Eye (tissue), 1 donor: ENCODE measurements around the gene NAA35.
"Not testable (repeated sequence)": the region's sequence is repeated elsewhere in the genome, so short reads cannot be mapped to it uniquely, and the experiment has no call there.

Source experiments
- DNase-seq: peaks from one replicate; pipeline ENCODE4 v3.0.0-alpha.2; 2015

NAA35 gene

DNA sequence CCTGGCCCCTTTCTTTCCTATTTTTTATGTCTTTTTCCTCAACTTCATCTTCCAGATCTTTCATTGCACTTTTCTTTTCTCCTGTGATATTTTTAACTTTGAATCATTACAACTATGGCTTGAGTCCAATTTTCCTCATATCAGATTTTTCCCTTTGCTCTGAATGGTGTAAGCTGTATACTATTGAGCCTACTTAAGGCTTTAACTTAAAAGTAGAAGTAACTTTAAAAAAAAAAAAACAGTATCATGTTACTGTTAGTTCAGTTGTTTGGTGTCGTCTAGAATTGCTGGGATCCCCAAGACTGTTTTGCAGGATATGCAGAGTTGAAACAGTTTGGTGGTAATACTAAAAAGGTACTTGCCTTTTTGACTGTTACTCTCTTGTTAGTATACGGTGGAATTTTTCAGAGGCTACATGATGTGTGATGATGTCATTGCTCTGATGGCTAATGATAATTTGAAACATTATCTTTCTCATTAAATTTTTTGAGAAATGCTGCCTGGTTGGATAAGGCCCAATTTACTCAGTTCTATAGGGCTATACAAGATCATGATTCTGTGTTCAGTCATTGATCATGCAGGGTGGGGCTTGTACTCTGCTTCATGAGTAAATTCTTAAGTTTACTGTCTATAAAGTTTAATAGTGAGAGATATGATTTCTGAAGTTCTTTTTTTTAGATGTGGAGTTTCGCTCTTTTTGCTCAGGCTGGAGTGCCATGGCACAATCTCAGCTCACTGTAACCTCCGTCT, 8.8 kb downstream of the NAA35 start:
- no peak for DNase-seq

DNA sequence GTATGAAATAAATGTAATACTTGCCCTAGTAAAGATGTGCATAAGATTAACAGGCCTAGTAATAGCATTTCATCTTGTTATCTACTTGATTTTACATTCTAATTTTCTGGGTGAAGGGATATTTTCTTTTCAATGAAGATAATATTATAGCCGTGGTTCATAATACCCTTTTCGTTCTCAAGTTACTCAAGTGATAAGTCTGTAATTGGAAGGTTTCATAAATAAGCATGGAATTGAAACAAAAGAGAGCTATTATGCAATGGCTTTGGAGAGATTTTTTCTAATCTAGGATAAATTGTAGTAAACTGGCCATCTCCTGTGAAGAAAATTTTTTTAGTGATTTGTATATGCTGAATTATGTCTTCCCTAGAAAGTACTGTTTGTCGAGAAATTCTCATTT, 19.0 kb downstream of the NAA35 start:
- no peak for DNase-seq

DNA sequence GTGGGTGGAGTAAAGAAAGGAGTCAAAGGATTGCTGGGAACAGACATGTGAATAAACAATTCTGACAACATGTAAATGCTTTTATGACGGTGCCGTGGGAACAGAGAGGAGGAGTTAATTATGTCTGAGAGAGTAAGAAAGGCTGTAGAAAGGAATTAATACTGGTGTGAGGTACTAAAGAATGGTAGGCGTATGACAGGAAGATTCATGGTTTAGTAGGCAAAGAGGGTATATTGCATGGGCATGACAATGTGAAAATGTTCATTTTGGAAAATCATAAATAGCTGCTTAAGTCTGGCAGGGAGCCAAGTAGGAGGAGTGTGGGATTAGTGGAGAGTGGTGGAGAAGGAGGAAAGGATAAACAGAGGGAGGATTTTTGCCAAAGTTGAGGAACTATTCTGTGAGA, 19.7 kb downstream of the NAA35 start:
- DNase-seq = peak; percentile 41

DNA sequence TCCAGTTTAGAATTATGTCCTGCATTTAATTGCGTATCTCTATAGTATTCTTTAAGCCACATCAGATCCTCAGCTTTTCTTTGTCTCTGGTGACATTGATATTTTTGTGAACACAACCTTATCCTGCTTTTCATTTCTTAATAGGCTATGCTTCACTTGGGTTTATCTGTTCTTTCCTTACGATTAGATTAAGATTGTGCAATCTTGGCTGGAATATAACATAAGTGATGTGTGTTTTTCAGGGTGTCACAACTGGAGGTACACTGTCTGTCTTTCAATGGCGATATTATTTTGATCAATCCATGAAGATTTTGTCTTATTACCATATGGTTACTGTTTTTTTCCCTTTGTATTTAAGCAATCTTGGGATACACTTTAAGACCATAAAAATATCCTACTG, 23.6 kb downstream of the NAA35 start:
- DNase-seq = no peak

DNA sequence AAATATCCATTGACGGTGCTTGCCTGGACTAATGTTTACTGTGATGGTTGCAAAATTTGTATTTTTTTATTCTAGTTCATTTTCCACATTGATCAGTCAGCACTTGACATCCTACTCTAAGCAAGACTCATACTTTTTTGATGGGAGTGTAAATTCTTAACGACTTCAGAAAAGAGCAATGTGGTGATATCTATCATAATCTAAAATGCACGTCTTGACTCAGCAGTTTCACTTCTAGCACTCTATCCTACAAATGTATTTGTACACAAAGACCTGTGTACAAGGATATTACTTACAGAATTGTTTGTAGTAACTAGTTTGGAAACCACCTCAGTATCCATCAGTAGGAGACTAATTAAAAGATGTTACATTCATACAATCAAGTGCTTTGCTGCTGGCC, 24.0 kb downstream of the NAA35 start:
- no peak for DNase-seq

DNA sequence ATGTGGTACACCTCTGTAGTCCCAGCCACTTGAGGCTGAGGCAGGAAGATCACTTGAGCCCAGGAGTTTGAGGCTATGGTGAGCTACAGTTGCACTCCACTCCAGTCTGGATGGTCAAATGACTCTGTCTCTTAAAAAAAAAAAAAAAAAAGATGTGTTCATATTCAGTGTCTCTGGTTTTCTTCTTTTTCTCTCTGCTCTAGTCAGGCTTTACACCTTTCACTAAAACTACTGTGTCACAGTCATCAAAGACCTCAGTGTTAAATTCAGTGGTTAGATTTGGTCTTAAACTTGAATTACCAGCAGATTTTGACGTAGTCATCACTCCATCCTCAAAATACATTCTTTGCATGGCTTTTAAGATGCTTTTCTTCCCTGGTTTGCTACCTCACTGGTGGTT, 28.8 kb downstream of the NAA35 start:
- no peak for DNase-seq

DNA sequence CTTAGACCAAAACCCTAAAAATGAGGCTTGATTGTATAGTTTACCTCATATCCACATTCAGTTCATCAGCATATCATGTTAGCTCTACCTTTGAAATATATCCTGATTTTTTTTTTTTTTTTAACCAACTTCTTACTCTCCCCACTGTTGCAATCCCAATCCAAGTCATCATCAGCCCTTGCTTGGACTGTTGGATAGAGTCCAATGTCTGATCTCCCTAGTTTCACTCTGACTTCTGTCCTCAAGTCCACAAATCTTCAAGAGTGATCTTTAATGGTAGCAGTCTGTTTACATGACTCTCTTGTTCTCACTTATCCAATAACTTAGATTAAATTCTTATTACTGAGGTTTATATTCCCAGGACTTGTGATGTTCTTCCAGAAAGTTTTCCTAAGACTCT, 30.8 kb downstream of the NAA35 start:
- no peak for DNase-seq

DNA sequence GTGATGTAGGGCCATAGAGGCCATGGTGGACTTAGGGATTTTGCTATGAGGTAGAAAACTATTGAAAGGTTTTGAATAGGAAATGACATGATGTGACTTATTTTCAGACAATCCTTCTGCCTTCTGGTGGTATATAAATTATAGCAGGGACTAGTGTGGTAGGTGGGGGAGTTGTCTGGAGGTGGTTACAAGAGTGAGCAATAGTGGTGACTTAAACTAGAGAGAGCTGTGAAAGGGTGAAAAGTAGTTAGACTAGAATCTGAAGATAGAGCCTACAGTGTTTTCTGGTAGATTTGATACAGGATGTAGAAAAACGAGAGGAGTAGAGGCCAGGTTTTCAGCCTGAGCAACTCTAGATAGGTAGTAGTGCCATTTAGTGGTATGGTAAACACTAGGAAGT, 32.3 kb downstream of the NAA35 start:
- no peak for DNase-seq

DNA sequence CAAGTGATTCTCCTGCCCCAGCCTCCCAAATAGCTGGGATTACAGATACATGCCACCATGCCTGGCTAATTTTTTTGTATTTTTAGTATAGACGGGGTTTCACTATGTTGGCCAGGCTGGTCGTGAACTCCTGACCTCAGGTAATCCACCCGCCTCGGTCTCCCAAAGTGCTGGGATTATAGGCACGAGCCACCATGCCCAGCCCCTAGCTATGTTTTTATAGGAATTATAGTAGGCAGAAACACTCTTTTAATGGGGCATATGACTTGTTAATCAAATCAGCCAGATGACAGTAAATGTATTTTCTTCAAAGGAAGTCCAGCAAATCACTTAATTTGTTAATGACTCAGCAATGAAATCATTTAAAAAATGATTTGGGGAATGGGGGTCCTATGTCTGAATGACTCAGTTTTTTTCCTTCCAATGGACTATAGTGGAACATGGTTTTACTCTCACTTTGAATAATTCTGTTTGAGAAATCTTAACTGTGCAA, 33.2 kb downstream of the NAA35 start:
- DNase-seq = not testable (repeated sequence)

DNA sequence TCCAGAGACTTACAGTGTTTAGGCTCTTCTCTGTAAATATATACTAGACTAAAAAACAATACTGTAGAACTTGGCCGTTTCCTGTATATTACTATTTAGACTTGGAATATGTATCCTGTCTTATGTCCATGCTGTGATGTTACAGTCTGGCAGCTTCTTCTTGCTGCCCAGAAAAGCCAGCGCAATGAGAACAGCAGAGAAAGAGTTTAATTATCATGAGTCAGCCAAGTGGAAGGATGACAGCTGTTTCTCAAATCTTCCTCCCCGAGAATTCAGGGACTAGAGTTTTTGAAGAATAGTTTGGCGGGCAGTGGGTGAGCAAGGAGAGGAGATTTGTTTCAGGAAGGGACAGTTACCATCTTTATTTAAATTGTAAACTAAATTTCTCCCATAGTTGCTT, 37.5 kb downstream of the NAA35 start:
- peak; percentile 81 for DNase-seq

DNA sequence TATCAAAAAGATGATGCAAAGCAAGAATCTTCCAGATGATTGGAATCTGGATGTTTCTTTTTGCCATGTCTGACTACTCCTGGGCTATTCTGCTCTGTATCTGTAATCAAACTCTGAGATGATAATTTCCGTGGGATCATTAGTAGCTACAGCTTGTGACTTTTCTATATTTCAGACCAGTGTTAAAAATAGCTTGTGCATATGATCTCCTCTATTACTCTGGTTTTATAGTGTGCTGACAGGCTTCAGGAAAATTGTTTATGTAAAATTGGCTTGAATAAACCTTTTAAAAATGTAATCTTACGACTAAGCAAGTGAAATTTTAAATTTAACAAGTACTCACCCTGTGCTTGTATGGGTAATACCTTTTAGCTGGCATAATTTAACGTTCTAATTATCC, 40.4 kb downstream of the NAA35 start:
- DNase-seq = no peak

DNA sequence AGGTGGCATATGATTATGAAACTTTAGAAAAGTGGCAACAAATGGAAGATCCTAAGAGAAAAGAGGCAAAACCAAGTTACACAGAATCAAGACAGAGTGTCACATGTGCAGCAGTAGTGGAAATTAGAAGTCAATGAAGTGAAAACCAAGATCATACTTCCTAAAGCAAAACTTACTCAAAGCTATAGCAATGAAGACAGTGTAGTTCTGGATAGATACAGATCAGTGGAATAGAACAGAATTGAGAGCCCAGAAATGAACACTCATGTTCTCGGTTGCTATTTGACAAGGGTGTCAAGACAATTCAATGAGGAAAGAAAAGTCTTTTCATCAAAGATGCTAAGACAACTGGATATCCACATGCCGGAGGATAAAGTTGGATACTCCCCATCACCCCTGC, 43.5 kb downstream of the NAA35 start:
- no peak for DNase-seq

DNA sequence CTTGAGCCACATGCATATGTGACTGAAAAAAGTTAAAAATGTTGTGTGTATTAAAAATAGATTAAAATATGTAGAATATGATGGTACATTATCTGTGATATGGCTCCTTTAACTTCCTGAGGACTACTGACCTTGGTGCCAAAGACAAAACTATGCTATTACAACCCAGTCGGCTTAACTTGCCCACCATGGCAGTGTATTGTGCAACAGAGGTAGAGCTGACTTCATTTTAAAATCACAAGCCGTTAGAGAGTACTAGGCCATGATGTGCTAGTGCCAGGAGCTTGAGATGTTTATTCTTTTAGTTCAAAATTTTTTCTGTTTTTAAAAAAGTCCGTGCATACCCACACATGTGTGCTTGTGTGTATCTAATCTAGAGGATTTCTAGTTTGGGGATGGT, 46.3 kb downstream of the NAA35 start:
- no peak for DNase-seq

DNA sequence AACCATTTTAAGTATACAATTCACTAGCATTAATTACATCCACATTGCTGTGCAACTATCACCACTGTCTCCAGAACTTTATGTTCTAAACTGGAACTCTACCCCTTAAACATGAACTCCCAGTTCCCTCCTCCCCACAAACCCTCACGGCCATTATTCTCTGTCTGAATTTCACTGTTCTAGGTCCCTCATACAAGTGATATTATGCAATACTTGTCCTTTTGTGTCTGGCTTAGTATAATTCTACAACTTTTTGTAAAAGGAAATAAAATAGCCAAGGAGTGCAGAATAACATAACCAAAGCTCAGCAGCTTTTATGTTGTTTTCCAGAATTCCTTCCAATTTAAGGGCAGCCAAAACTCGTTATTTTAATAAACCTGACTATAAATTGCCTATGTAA, 53.2 kb downstream of the NAA35 start:
- DNase-seq = no peak

DNA sequence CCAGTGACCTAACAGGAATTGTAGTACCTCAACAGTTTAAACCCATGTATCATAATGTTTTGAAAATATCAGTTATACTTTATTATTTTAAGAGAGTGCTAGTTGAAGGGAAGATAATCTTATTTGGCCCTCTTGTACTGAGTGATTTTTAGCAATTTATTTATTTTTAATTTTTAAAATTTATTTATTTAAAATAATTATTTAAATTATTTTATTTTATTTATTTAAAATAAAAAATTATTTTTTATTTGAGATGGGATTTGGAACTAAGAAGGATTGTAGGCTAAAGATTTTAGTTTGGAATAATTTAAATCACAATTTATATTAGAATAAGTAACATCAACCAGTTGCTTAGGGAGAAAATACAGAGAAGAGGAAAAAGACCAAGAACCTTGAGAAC, 54.2 kb downstream of the NAA35 start:
- DNase-seq = no peak

DNA sequence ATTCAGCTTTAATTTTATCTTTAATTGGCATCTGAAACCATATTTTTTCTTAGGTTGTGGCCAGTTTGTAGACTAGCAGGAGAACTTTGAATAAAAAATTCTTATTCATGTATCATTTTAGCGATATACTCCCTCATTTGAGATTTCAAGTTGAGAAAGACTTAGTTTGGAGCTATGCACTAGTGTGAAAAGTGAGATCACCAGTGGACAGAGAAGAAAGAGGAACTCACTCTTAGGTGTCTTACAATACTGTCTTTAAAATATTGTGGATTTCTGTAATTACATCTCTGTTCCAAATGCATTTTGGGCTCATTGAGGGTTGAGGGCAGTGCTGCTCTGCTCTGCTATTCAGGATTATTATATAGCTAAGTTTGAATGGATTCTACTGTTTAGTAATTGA, 54.7 kb downstream of the NAA35 start:
- DNase-seq = no peak

DNA sequence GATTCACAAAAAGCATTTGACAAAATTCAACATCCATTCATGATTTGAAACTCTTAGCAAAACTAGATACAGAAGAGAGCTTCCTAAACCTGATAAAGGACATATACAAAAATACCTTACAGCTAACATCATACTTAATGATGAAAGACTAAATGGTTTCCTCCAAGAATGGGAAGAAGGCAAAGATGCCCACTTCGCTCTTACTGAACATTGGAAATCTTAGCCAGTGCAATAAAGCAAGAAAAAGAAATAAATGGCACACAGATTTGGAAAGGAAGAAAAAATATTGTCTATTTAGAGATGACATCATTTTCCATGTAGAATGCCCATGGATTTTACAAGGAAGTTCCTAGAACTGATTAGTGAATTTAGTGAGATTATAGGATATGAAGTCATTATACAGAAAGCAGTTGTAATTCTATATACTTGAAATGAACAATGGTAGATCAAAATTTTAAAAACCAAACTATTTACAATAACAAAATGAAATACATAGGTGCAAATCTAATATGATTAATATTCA, 64.4 kb downstream of the NAA35 start:
- peak; percentile 12 for DNase-seq

DNA sequence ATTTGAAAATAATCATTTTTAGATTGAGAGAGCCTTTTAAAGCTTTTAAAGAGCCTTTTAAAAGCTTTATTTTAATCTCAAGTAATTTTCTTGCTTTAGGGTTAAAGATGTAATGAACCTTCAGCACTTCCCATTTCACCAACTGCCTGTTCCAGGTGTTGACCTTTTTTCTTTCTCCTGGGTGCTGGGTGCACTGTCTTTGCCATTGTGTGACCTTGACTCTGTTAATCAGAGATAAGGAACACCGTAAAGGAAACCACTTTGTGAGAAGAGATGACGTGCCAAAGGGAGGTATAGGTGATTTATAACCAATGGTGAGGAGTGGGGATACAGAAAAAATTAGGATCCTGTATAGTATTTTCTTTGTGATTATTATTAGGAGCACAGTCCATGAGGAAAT, 68.2 kb downstream of the NAA35 start:
- DNase-seq = no peak

DNA sequence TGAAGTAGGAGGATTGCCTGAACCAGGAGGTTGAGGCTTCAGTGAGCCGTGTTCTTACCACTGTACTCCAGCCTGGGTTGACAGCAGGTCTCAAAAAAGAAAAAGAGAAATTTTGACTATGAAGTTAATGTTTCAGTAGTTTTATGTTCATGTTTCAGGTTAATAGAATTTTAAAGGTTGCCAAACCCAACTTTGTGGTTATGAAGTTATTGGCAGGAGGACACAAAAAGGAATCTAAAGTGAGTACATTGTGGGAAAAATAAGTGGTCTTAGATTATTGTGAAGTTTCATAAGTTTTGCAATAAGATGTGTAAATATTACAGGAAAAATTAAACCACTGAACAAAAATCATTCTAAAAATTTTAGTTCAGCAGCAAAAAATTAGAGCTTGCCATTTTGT, 79.8 kb downstream of the NAA35 start:
- no peak for DNase-seq

DNA sequence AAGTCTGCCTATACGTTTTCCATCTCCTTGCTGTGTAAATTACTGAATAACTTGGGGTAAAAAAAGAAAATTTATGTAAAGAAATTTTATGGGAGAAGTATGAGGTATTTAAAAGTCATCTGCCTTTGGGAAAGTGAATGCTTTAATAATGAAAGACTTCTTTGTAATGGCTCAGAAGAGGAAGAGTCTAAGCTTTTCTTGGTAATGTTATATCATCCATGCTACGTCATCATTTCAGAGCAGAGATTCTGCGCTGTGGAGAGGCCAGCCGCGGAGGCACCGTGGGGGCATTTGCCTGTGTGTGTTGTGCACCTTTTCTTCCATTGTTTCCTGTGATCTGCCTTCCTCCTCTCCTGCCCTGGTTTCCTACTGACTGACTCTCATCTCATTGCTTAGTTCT, 80.2 kb downstream of the NAA35 start:
- DNase-seq = no peak

DNA sequence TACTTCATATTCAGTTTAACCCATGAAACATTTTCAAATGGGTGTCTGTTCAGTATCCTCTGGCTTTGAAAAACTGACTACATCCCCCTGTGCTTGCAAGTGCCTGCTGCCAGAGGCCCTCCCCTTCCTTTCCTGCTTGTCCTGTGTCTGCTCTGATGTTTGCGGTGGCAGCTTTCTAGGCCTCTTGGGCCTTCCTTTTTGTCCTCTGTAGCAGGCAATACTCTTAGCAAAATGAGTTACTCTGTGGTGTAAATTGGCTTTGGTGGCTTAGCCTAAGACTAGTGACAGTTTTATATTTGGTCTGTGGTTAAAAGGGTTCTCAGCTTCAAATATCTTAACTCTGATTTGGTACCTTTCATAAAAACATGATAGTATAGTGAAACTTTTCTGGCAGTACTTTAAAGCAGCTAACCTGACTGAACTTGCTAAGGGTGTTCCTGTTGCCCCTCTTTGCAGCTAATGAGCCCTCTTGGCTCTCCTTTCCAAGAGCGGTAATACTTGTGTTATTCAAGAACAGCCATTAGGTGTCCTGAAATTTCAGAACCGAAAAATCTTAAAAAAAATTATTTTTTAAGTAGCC, 81.8 kb downstream of the NAA35 start:
- no peak for DNase-seq

DNA sequence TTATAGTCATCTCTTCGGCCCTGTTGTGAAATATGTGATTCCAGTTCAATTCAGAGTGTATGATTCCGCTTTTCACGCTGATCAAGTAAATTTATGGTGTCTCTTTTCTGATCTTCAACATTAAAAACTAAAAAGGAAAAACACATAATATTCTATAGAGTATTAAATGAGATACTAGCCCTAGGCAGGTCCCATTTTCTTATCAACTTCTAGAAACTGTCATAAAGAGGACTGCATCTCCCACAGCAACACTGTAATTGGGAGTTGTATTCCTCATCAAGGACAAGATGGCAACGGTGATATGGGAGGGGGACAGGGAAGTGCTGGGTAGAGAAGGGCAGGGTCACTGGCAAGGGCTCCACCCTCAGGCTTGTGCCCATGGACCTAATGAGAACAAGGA, 86.8 kb downstream of the NAA35 start:
- DNase-seq = no peak

DNA sequence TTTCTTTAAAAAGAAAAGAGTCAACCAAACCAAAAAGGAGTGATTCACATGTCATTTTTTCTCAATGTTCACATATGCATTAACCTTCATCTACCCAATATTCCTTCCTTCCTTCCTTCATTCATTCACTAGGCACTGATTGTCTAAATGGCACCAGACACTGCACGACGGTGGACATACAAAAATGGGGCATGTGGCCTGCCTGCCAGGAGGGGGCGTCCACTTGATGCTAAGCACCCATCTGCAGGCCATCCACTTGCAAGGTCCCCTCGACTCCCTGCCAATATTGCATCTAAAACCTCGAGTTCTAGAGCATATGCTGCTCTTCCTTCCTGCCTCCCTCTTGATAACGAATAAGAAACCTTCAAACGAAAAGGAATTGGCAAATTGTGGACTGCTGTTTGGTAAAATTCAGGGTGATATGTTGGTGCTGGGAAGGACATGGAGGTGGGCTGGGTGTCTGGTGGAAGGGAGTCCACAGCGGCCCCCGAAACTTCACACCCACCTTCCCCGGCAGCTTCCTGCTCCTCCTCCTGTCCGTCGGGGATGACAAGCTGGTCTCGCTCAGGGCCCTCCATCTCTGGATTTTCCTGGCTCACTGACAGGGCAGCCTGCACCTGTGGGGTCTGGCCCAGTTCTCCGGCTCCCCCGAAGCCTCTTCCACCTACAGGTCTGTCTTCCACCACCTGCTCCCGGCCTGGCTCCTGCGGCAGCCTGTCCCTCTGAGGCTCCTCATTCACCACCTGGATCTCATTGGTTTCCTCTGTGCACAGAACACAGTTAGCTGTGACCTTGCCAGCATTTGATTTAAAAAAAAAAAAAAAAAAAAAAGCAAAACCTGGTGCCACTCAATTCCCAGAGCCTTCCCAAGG, 94.2 kb downstream of the NAA35 start:
- DNase-seq = peak; percentile 29
